ENCODE results near the gene TEX2. TPM values are rescaled to one million over a fixed set of nuclear protein-coding genes. Genes with fewer than 3 reads are reported as not detected.
"Not testable (repeated sequence)": the region's sequence is repeated elsewhere in the genome, so short reads cannot be mapped to it uniquely, and the experiment has no call there.

The TEX2 gene
- polyA plus RNA-seq, 5 donors, result 19.5 to 29.5 (median 23.3) TPM

DNA sequence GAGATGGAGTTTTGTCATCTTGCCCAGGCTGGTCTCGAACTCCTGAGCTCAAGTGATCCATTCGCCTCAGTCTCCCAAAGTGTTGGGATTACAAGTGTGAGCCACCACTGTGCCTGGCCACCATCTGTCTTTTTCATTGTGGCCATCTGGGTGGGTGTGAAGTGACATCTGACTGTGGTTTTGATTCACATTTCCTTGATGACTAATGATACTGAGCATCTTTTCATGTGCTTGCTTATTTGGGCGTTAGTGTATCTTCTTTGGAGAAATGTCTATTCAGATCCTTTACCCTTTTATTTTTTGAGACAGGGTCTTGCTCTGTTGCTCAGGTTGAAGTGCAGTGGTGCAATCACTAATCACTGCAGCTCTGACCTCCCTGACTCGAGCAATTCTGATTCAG lies 79.2 kb downstream of the TEX2 start:
- DNase-seq, result no peak

GRCh38 chr17:64182325-64183012 lies 80.6 kb downstream of the TEX2 start:
- no peak for DNase-seq

DNA sequence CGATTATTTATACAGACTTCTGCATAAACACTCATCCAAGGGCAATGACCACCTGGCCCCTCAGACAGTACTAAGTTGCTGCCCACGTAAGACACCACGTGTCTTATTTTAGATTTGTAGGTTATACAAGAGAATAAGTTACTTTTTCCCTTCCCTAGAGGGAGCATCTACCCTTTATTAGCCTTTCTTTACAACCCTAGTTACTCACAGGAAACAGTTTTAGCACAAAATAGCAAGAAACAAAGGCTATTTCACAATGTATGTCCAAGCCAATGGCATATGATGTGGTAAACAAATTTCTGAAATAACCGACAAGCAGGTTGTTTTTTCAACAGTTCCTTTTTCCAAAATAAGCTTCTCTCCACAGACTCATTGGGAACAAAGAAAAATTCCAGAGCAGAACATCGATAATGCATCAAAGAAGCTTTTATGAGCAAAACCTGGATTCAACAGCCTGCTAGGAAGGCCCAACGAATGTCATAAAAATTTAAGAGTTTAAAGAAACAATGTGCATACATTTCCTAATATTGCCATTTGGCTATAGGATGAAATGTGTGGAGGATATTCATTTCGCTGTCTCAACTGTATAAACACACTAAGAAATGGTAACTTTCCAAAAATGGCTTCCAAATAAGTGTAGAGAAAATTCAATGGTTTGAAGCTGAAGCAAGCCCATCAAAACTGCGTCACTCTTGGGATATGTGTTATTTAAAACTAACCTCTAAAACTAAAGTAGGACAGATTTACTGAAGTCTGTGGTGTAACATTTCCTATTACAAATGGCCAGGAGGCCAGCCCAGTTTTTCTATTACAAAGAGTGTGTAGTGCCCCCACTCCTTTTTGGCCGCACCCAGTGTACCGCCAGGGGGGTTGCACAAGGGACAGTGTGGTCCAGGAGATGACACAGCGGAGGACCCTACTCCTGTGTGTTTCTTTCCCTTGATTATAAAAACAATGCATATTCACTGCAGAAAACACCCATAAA lies 82.7 kb downstream of the TEX2 start:
- DNase-seq, result no peak

DNA sequence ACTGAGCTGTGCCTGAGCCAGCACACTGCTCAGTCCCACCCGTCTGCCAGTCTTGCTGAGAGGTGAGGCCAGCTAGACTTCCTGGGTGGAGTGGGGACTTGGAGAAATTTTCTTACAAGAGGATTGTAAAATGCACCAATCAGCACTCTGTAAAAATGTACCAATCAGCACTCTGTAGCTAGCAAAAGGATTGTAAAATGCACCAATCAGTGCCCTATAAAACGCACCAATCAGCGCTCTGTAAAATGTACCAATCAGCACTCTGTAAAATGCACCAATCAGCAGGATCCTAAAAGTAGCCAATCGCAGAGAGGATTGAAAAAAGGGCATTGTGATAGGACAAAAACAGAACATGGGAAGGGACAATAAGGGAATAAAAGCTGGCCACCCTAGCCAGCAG lies 84.0 kb downstream of the TEX2 start:
- not testable (repeated sequence) for DNase-seq

DNA sequence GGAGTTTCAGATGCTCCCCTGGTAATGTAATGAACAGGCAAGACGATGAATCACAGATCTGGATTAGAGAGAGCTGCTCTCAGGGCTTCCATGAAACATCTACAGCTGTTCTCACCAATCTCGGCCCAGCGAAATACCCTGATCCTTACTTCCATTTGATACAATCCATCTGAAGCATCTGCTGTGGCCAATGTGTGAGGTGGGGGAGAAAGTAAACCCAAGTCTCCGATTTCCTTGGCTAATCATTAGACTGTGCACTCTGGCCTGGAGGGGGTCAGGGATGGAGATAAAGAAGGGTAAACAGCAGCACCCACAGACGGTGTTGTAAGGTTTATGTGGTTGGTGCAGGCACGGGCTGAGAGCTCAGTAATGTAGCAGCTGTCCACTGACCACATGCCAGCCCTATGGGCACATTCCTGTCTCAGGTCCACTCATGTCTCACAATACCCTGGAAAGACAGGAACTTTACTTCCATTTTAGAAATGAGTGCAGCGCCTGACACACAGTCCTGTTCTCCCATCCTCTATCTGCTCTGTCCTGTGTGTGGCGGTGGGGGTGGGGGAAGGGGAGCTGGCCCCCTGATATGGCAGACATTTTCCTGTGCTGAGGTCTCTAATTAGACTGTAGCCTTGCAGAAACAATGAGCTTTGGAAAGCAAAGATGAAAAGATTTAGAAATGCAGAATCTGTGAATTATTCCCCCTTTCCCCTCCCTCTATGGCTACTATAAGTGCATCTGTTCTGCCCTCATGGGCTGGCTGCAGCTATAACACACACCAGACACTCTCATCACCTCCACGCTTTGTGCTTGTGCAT lies 84.8 kb downstream of the TEX2 start:
- DNase-seq, result no peak

DNA sequence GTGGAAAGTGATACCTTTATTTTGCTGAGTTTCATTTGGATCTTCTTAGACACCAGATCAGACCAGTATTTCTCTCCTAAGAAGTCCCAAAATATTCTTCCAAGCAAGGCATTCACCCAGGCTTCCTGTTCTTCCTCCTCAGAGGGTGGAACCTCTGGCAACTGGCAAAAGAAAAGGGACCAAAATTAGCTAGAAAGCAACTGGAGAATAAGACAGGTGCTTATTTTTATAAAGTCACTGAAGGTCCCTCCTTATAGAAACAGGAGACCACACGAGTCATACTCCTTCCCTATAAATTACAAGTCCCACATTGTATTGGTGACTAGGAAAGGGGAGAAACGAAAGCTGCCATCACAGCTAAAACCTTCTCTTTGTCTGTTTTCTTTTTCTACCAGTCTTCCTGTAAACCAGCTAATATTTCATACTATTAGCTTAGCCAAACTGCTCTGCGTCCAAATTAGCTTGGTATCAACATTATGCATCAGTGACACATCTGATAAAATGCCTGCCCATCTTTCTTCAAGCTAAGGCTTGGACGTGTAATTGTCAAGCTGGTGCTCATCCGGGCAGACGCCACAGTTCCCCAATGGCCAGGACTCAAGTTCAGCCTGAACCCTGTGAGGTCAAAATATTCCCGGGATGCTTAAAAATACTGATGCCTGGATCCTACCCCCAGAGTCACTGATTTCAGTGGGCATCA lies 85.6 kb downstream of the TEX2 start:
- no peak for DNase-seq

DNA sequence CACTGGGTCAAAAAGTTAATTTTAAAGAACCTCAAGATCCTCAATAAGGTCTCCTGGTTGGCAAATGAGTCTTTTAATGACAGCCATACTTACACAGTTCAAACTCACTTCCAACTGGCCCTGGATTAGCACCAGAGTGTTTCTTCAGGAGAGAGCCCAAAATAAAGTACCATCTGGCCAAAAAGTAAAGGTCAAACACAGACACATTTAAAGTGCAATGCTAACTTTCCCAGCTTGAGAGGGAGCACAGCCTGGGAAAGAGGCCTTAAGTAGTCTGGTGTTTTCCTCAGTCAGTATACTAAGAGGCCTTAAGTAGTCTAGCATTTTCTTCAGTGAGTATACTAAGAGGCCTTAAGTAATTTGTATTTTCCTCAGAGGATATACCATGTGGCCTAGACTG lies 86.5 kb downstream of the TEX2 start:
- DNase-seq, result no peak

DNA sequence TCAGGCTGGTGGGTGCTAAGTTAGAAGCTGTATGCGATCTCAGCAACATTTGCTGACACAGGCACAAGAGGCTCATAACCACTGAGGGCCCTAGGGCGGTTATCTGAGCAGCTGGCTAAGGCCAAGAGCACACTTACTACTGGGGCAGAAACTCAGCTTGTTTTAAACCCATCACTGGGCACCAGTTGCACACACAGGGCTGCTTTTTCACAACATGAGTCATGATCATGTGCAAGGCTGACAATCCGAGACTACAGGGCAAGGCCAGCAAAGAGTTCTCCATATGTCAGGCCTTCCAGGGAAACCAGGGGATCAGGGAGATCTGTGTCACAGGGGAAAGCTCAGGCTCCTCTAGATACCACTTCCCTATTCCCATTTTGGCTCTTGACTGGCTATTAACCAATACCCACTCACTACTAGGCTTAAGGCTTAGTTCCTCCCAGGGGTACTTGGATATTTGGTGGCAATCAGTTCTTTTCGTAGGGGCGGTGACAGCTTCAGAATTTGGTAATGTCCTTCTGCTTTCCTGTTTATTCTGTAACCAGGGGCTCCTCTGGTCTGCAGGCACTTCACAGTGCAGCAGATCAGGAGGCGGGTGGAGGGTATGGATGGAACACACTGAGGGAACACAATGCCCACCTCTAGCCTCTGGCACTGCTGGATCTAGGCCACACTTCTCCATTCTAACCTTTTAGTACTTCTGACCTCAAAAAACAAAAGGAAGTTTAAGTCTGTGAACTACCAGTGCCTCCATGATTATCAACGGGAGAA lies 88.2 kb downstream of the TEX2 start:
- DNase-seq, result no peak

- no peak for DNase-seq
Measured at GRCh38 chr17:64173646-64174045, 89.4 kb downstream of the TEX2 start.

DNA sequence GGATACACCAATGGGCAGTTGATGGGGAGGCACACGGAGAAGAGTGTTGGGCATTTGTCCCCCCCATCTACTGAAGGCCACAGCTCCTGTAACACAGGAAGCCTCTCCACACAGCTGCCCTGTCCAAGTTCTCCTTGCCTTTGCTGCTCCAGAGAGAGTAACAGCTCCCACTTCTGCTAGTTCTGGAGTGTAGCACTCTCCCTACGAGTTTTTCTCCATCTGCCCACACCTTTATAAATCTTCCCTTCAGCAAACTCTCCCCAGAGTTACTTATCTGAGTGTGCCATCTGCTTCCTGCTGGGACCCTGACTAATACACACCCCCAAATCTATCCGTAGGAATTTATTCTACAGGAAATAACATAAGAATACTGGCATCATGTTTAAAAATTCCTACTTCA lies 90.5 kb downstream of the TEX2 start:
- DNase-seq, result no peak

DNA sequence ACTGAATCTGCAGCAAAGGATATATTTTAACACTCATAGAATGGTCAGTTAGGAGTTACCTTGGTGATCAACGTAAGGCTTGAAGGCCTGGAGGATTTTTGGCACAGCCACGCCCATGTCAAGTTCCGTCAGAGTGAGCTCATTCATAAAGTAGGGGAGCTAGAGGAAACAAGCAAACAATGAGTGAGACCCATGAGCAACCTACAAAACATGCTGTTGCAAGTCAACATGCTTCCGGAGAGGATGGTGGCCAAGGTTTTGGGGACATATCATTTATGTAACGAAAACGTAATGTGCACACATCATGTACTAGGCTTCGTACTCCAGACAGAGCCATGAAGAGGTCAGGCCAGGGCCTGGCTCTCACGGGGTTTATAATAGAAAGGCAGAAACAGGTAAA lies 92.0 kb downstream of the TEX2 start:
- no peak for DNase-seq

GRCh38 chr17:64170286-64170685 lies 92.8 kb downstream of the TEX2 start:
- no peak for DNase-seq

- not testable (repeated sequence) for DNase-seq
Measured at GRCh38 chr17:64167666-64168065, 95.4 kb downstream of the TEX2 start.

GRCh38 chr17:64166876-64167275 lies 96.2 kb downstream of the TEX2 start:
- DNase-seq, result no peak

DNA sequence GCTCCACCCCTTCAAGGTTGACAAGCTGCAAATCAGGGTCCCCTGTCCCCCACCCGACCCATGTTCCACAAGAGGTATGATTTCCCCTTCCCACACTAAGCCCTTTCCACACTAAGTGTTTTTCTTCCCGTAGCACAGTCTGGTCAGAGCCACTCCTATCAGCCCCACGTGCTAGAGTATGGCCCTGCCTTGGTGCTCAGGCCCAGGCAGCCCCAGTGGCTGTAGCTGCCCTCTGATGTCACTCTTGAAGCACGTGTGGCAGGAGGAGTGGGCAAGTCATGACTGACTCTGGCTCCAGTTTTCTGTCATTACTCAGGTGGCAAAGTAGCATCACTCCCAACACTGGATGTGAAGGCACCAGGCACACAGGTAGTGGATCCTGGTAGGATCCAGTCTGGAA lies 97.7 kb downstream of the TEX2 start:
- DNase-seq, result no peak

DNA sequence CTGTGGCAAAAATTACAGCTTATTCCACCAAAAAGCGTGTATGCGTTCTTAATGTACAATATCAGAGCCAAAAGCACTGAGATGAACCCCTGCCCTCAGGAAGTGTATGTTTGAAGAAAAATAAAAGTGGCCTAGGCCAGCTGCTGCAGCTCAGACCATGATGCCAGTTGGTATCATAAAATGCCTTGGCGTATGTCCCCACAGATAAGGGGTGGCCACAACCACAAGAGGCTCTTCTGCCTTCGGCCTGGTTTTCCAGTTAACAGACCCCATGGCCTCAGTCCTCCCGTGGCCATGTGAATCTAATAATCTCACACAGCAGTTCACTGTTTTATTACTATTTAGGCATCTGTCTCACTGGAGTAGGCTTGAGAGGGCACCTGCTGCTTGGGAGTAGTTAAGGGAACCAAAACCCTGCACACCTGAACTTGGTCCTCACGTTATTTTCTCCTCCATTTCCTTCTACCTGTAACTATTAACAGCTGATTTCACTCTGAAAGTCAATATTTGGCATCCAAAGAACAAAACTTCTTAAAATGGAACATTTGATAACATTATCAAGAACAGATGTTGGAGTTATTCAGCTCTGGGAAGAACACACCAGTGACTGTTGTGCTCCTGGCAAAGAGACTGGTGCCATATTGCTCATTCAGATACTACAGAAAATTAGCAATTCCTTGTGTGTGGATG lies 98.3 kb downstream of the TEX2 start:
- no peak for DNase-seq

DNA sequence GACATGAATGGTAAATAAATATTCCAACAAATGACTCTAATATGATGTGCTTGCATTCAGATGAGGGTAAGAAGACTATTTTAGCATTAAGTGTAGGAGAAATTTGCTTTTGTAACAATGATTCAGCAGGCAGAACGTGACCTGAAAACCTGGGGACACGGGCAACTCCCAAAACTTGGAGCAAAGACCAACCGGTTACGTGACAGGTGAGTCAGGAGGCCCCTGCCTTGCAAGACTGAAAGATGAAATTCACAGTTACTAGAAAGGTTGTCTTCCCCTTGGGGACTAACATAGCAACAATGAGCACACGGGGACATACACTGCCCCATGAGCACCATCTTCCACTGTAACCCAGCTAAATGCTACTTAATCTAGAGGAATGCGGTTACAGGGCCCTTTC lies 99.6 kb downstream of the TEX2 start:
- DNase-seq, result no peak

DNA sequence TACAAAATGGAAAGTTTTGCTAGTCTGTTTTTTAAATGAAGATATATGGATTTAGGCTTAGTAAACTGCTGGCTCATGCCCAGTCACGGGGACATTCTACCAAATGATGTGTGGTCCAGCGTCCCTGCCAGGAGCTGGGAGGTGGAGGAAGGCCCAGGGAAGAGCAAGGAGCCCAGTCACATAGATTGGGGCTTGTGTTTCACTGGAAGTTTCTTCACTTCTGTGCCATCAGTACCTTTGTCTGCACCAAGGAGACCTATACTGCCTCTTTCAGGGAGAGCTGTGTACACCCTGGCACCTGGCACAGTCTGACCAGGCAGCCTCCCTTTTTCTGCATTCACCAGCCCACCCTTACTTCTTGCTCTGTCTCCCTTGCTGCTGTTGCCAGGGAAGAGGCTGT lies 100.5 kb downstream of the TEX2 start:
- DNase-seq, result no peak

GRCh38 chr17:64161380-64162176 lies 101.5 kb downstream of the TEX2 start:
- no peak for DNase-seq
